Astrocyte of the cerebellum (primary cell): ENCODE data around the gene KRTAP10-9.

ENCODE experiments used
- DNase-seq: peaks from one replicate; pipeline ENCODE4 v3.0.0-alpha.2; 2011; ENCODE audit warnings: low read depth
- H3K4me3 ChIP-seq: 2 replicates; pipeline ENCODE4 v1.5.1; 2011; ENCODE audit warnings: mild to moderate bottlenecking, low read depth, low read length, moderate library complexity
- CTCF ChIP-seq: IDR thresholded peaks from 2 replicates; pipeline ENCODE4 v1.5.1; 2012; ENCODE audit warnings: low read length, low read depth, moderate library complexity, mild to moderate bottlenecking; ENCODE audit errors: missing control alignments
- in situ Hi-C: cut with HindIII; loops from 2 replicates; pipeline ENCODE4 v1.10.0; 2017; ENCODE audit warnings: low sequenced_read_pairs

The KRTAP10-9 gene

GRCh38 chr21:44592446-44593311, 34.2 kb upstream of the KRTAP10-9 start, which contains the start of gene KRTAP10-6:
TSS of gene KRTAP10-6 (minus strand) at chr21:44592505. CDS start at chr21:44592484, 21 bp downstream.
- TF ChIP-seq CTCF: no peak
- no peak for DNase-seq
- in situ Hi-C loops: no loop called here
- H3K4me3 ChIP-seq: no peak within 1 kb of the TSS

GRCh38 chr21:44593598-44594405, 33.1 kb upstream of the KRTAP10-9 start:
- in situ Hi-C loops: no loop called here
- no peak for DNase-seq
- TF ChIP-seq CTCF: no peak
- H3K4me3 ChIP-seq: no peak overlapping the region

GRCh38 chr21:44594406-44594916, 32.4 kb upstream of the KRTAP10-9 start:
- no peak for DNase-seq
- in situ Hi-C loops: no loop called here
- no peak overlapping the region for H3K4me3 ChIP-seq
- no peak for TF ChIP-seq CTCF

GRCh38 chr21:44595524-44595923, 31.4 kb upstream of the KRTAP10-9 start:
- DNase-seq: no peak
- no peak for TF ChIP-seq CTCF
- in situ Hi-C loops: no loop called here

GRCh38 chr21:44596068-44596725, 30.7 kb upstream of the KRTAP10-9 start:
- H3K4me3 ChIP-seq: no peak overlapping the region
- no peak for DNase-seq
- in situ Hi-C loops: no loop called here
- no peak for TF ChIP-seq CTCF

More at GRCh38 chr21:44595524-44595923, 31.4 kb upstream of the KRTAP10-9 start:
- no peak overlapping the region for H3K4me3 ChIP-seq

GRCh38 chr21:44598061-44598460, 28.8 kb upstream of the KRTAP10-9 start:
- in situ Hi-C loops: no loop called here
- no peak for TF ChIP-seq CTCF
- DNase-seq: no peak
- H3K4me3 ChIP-seq: no peak overlapping the region
